Stimulated activated CD4-positive, alpha-beta T cell treated with anti-CD3 and anti-CD28 coated beads, Interleukin-4, amount 100 ng/mL, for 1 hour (primary cell): ENCODE data around the gene CTBP1.
"Not testable (repeated sequence)": the region's sequence is repeated elsewhere in the genome, so short reads cannot be mapped to it uniquely, and the experiment has no call there.

ENCODE experiments used
- DNase-seq: peaks from one replicate; pipeline ENCODE4 v3.0.0-alpha.2; 2020

Gene CTBP1

GRCh38 chr4:1248245-1249147 is at the start of gene CTBP1:
CTBP1 (minus strand) TSS chr4:1249130; CDS start chr4:1241331, 7,799 bp downstream.
- DNase-seq, result peak; percentile 82

- DNase-seq, result no peak
Measured at GRCh38 chr4:1298461-1298860, 49.5 kb upstream of the CTBP1 start.

- no peak for DNase-seq
Measured at GRCh38 chr4:1297456-1298325, 48.8 kb upstream of the CTBP1 start.

DNA sequence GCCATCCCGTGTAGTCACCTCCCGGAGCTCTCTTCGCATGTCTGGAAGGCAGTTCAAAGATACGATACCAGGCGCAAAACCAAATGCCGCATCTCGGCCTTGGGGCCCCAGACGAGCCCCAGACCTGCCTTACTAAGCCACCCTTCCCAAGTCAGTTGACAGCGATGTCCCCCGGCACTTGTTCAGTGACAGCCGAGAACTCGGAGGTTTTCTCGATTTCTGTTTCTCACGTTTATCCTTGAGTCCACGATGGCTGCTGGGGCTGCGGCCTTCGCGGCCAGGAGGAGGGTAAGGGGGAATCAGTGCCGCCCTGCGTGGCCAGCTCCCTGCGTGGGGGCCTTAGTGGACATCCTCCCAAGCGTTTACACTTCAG is 48.1 kb upstream of the CTBP1 start:
- DNase-seq, result no peak

GRCh38 chr4:1296324-1297022 is 47.5 kb upstream of the CTBP1 start:
- no peak for DNase-seq

GRCh38 chr4:1295405-1296055 is 46.6 kb upstream of the CTBP1 start:
- no peak for DNase-seq

DNA sequence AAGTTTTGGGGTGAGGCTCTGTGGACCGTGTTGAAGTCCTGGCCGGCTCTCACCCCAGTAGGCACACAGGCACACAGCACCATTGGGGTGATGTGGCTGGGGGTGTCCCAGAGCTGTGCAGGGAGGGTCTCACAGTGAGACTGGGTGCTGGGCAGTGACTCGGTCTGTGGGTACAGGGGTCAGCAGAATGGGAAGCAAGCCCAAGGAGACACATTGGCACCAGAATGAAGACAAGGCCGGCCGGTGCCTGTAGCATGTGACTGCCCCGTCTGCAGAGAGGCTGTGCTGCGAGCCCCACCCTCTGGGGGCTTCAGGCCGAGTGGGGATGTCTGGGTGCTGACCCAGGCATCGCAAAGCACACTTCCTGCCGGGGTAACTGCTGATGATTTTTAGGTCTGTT is 46.0 kb upstream of the CTBP1 start:
- DNase-seq, result no peak

GRCh38 chr4:1294424-1294823 is 45.5 kb upstream of the CTBP1 start:
- no peak for DNase-seq

- no peak for DNase-seq
Measured at GRCh38 chr4:1293991-1294390, 45.1 kb upstream of the CTBP1 start.

GRCh38 chr4:1293531-1293941 is 44.6 kb upstream of the CTBP1 start:
- no peak for DNase-seq

- not testable (repeated sequence) for DNase-seq
Measured at GRCh38 chr4:1292703-1293011, 43.7 kb upstream of the CTBP1 start.

- DNase-seq, result no peak
Measured at GRCh38 chr4:1291996-1292702, 43.2 kb upstream of the CTBP1 start.

DNA sequence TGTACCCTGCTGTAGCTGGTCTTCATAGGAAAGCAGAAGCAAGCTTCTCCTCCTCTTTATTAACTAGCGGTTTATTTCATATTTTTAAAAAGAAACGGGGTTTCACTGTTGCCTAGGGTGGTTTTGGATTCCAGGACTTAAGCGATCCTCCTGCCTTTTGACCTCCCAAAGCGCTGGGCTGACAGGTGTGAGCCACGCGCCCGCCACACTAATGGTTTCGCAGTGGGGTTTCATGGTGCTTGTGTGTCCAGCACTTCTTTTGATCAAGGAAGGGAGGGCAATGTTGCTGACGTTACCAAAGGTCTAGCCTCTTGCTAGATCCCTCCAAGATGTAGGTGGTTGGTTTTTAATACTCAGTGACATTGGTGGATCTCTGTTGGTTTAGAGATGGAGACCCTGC is 42.2 kb upstream of the CTBP1 start:
- no peak for DNase-seq

DNA sequence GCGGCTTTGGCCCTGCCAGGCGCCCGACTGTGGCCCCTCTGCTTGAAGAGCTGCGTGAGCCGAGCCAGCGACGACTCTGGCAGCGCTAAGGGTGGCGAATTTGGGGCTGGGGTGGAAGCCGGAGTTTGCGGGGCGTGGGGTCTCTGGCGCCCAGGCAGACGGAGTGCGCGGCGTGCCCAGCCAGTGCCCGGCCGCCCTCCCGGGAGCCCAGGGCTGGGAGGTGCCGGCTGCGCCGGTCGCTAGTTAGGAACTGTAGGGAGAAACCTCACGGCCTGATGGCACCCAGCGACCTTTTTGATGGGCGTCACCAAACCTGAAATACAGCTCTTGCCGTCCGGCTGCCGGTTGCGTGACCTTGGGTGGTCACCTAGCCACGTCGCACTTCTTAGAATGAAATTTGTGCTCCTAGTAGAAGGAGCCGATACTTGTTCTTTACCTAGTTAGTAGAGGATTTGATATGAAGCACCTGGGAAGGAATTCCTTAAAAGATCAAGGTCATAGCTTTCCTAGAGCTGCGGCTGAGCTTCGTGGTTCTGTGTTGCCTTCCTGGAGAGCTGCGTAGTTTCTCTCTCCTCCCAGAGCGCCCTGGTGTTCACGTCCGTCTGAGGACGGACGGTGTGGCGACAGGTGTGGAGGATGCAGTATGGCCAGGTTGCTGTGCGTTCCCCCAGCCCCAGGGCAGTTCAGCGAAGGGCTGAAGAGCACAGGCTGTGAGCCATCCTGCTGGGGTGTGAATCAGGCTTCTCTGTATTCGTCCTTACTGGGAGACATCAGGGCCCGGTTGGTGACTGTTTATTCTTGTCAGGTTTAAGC is 41.4 kb upstream of the CTBP1 start:
- no peak for DNase-seq

DNA sequence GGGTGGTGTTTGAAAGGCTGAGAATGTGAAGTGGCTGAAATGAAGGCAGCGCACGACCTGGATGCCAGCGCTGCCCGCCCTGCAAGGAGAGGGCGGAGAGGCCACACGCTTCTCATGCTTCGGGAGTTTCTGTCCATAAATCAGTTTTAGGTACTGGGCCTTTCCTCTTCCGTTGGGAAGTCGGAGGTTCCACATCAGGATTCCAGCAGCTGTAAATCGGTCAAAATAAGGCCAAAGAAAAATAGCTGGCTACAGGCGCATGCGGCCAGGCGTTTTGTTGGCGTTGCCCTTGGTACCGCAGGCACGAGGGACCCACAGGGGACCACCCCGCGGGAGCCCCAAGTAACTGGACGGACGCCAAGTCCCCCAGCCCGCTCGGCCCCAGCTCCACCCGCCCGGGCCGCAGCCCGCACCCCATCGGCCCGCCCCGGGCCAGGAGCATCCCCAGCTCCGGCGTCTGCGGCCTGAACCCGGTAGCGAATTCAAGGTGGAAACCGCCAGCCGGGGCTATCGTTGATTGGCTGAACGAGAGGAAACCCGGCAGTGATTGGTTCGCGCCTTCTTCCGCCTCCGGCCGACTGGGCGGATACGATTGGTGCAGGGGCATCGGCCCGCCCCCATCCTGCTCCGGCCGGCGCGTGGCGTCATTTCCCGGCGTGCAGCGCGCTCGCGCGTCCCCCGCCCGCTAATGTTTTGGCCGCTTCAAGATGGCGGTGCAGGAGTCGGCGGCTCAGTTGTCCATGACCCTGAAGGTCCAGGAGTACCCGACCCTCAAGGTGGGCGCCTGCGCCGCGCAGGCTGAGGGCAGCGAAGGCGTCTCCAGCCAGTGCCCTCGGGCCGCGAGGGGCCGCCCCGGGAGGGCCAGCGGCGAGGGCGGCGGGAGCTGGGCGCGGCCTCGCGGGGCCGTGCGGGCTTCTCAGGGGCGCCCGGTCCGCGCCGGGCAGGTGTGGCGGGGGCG is 40.6 kb upstream of the CTBP1 start, which contains the start of gene MAEA:
TSS of gene MAEA (plus strand) at position 685 of the 958 bp plus-strand sequence. CDS start at position 708, 23 bp downstream.
- peak; percentile 97 for DNase-seq

GRCh38 chr4:1288786-1289185 is 39.9 kb upstream of the CTBP1 start:
- DNase-seq, result no peak

- peak; percentile 28 for DNase-seq
Measured at GRCh38 chr4:1285790-1286553, 37.0 kb upstream of the CTBP1 start.

GRCh38 chr4:1285151-1285789 is 36.3 kb upstream of the CTBP1 start:
- DNase-seq, result no peak

GRCh38 chr4:1283711-1284110 is 34.8 kb upstream of the CTBP1 start:
- DNase-seq, result no peak
